ENCODE data around the gene GRID2.

GRID2 gene

GRCh38 chr4:92516450-92516849 lies 212.7 kb downstream of the GRID2 start:
- Histone ChIP-seq H3K9ac (ENCODE audit: low read length) (no peak overlapping the region), H3K4me1 (ENCODE audit: control insufficient read depth, insufficient read depth, low read length) (no peaks in the 10 kb centered on the region), H3K27me3 (ENCODE audit: control insufficient read depth, insufficient read depth, low read length) (no peaks in the 10 kb centered on the region), H3K36me3 (ENCODE audit: control insufficient read depth, insufficient read depth, low read length) (no peaks in the 10 kb centered on the region), H3K27ac (ENCODE audit: low read depth, low read length) (no peak overlapping the region), H3K4me3 (ENCODE audit: low read length) (no peak overlapping the region)

- no peaks in the 10 kb centered on the region for H3K4me1 ChIP-seq (ENCODE audit: control insufficient read depth, insufficient read depth, low read length)
- no peaks in the 10 kb centered on the region for H3K36me3 ChIP-seq (ENCODE audit: control insufficient read depth, insufficient read depth, low read length)
- no peaks in the 10 kb centered on the region for H3K27me3 ChIP-seq (ENCODE audit: control insufficient read depth, insufficient read depth, low read length)
- no peak overlapping the region for H3K4me3 ChIP-seq (ENCODE audit: low read length)
- no peak overlapping the region for H3K9ac ChIP-seq (ENCODE audit: low read length)
- no peak overlapping the region for H3K27ac ChIP-seq (ENCODE audit: low read depth, low read length)
Observed at GRCh38 chr4:92519727-92520126, 216.0 kb downstream of the GRID2 start.

DNA sequence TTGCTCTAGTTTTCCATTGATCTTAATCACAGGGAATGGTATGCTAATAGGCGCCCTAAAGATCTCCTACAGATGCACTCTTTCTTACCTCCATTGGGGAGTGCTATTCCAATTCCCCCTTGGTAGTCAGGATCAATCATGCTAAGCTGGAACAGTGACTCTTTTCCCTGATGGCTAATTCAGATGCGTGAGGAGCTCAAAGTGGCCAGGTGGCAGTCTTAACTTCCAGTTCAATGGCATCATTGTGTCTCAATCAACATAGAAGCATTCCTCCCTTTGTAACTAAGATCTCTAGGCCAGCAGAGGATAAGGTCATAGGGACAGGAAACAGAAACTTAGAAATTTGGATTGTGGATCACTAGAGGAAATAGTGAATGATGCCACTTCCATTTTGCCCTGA lies 216.8 kb downstream of the GRID2 start:
- Histone ChIP-seq H3K4me3 (ENCODE audit: low read length) (no peak overlapping the region), H3K36me3 (ENCODE audit: control insufficient read depth, insufficient read depth, low read length) (no peaks in the 10 kb centered on the region), H3K4me1 (ENCODE audit: control insufficient read depth, insufficient read depth, low read length) (no peaks in the 10 kb centered on the region), H3K27me3 (ENCODE audit: control insufficient read depth, insufficient read depth, low read length) (no peaks in the 10 kb centered on the region), H3K27ac (ENCODE audit: low read depth, low read length) (no peak overlapping the region), H3K9ac (ENCODE audit: low read length) (no peak overlapping the region)

- Histone ChIP-seq H3K27me3 (ENCODE audit: control insufficient read depth, insufficient read depth, low read length) (no peaks in the 10 kb centered on the region), H3K27ac (ENCODE audit: low read depth, low read length) (no peak overlapping the region), H3K4me1 (ENCODE audit: control insufficient read depth, insufficient read depth, low read length) (no peaks in the 10 kb centered on the region), H3K36me3 (ENCODE audit: control insufficient read depth, insufficient read depth, low read length) (no peaks in the 10 kb centered on the region), H3K9ac (ENCODE audit: low read length) (no peak overlapping the region), H3K4me3 (ENCODE audit: low read length) (no peak overlapping the region)
Observed at GRCh38 chr4:92521941-92522340, 218.2 kb downstream of the GRID2 start.

DNA sequence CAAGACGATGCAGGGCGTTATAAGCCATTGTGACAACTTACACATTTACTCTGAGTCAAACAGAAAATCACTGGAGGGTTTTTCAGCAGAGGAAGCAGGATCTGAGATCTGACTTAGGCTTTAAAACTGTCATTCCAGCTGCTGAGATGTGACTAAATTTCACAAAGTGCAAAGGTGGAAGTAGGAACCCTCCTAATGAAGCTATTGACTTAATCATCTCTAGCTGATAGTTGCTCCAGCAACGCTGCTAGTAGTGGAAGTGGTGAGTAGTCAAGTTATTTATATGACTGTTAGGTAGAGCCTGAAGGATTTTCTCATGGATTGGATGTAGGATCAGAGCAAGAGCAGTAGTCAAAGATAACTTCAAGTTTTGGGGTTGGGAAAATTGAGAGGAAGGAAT lies 218.6 kb downstream of the GRID2 start:
- no peaks in the 10 kb centered on the region for H3K36me3 ChIP-seq (ENCODE audit: control insufficient read depth, insufficient read depth, low read length)
- no peaks in the 10 kb centered on the region for H3K4me1 ChIP-seq (ENCODE audit: control insufficient read depth, insufficient read depth, low read length)
- H3K27ac ChIP-seq (ENCODE audit: low read depth, low read length) = no peak overlapping the region
- H3K27me3 ChIP-seq (ENCODE audit: control insufficient read depth, insufficient read depth, low read length) = no peaks in the 10 kb centered on the region
- H3K9ac ChIP-seq (ENCODE audit: low read length) = no peak overlapping the region
- no peak overlapping the region for H3K4me3 ChIP-seq (ENCODE audit: low read length)

- Histone ChIP-seq H3K4me1 (ENCODE audit: control insufficient read depth, insufficient read depth, low read length) (no peaks in the 10 kb centered on the region), H3K4me3 (ENCODE audit: low read length) (no peak overlapping the region), H3K9ac (ENCODE audit: low read length) (no peak overlapping the region), H3K36me3 (ENCODE audit: control insufficient read depth, insufficient read depth, low read length) (no peaks in the 10 kb centered on the region), H3K27me3 (ENCODE audit: control insufficient read depth, insufficient read depth, low read length) (no peaks in the 10 kb centered on the region), H3K27ac (ENCODE audit: low read depth, low read length) (no peak overlapping the region)
Observed at GRCh38 chr4:92524131-92524530, 220.4 kb downstream of the GRID2 start.

- no peak overlapping the region for H3K4me3 ChIP-seq (ENCODE audit: low read length)
- no peaks in the 10 kb centered on the region for H3K27me3 ChIP-seq (ENCODE audit: control insufficient read depth, insufficient read depth, low read length)
- no peak overlapping the region for H3K27ac ChIP-seq (ENCODE audit: low read depth, low read length)
- H3K36me3 ChIP-seq (ENCODE audit: control insufficient read depth, insufficient read depth, low read length) = no peaks in the 10 kb centered on the region
- no peak overlapping the region for H3K9ac ChIP-seq (ENCODE audit: low read length)
- H3K4me1 ChIP-seq (ENCODE audit: control insufficient read depth, insufficient read depth, low read length) = no peaks in the 10 kb centered on the region
Observed at GRCh38 chr4:92528541-92528940, 224.8 kb downstream of the GRID2 start.

GRCh38 chr4:92529510-92529909 lies 225.7 kb downstream of the GRID2 start:
- Histone ChIP-seq H3K36me3 (ENCODE audit: control insufficient read depth, insufficient read depth, low read length) (no peaks in the 10 kb centered on the region), H3K27me3 (ENCODE audit: control insufficient read depth, insufficient read depth, low read length) (no peaks in the 10 kb centered on the region), H3K4me3 (ENCODE audit: low read length) (no peak overlapping the region), H3K27ac (ENCODE audit: low read depth, low read length) (no peak overlapping the region), H3K9ac (ENCODE audit: low read length) (no peak overlapping the region), H3K4me1 (ENCODE audit: control insufficient read depth, insufficient read depth, low read length) (no peaks in the 10 kb centered on the region)

DNA sequence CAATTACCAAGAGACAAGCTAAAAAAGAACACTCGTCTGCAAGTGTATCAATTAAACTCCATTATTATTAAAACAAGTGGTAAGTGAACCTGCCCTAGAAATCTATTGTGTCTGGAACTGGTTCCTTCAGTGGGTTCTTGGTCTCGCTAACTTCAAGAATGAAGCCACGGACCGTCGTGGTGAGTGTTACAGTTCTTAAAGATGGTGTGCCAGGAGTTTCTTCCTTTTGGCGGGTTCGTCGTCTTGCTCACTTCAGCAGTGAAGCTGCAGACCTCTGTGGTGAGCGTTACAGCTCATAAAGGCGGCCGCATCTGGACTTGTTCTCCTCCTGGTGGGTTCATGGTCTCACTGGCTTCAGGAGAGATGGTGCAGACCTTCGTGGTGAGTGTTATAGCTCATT lies 231.8 kb downstream of the GRID2 start:
- H3K36me3 ChIP-seq (ENCODE audit: control insufficient read depth, insufficient read depth, low read length) = no peaks in the 10 kb centered on the region
- H3K27me3 ChIP-seq (ENCODE audit: control insufficient read depth, insufficient read depth, low read length) = no peaks in the 10 kb centered on the region
- no peaks in the 10 kb centered on the region for H3K4me1 ChIP-seq (ENCODE audit: control insufficient read depth, insufficient read depth, low read length)
- no peak overlapping the region for H3K27ac ChIP-seq (ENCODE audit: low read depth, low read length)
- no peak overlapping the region for H3K4me3 ChIP-seq (ENCODE audit: low read length)
- H3K9ac ChIP-seq (ENCODE audit: low read length) = no peak overlapping the region

- H3K9ac ChIP-seq (ENCODE audit: low read length) = no peak overlapping the region
- H3K4me1 ChIP-seq (ENCODE audit: control insufficient read depth, insufficient read depth, low read length) = no peaks in the 10 kb centered on the region
- H3K4me3 ChIP-seq (ENCODE audit: low read length) = no peak overlapping the region
- no peak overlapping the region for H3K27ac ChIP-seq (ENCODE audit: low read depth, low read length)
- H3K36me3 ChIP-seq (ENCODE audit: control insufficient read depth, insufficient read depth, low read length) = no peaks in the 10 kb centered on the region
- H3K27me3 ChIP-seq (ENCODE audit: control insufficient read depth, insufficient read depth, low read length) = no peaks in the 10 kb centered on the region
Observed at GRCh38 chr4:92551616-92552015, 247.8 kb downstream of the GRID2 start.

DNA sequence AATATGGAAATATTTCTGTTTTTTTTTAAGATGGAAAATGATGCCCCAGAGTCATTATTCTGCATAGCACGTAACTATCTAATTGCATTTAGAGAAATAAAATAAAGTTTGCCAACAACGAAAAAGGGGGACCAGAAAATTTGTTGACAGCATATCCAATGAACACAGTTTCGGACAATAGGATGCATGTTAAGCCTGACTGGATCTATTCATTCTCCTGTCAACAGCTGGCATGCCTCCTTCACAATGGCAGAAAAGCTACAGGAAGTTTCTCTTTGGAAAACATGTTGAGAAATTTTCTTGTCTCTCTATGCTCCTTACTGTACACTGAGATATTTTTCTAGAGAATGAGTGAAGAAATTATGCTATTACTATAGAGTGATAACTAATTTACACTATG lies 262.5 kb downstream of the GRID2 start:
- Histone ChIP-seq H3K9ac (ENCODE audit: low read length) (no peak overlapping the region), H3K4me1 (ENCODE audit: control insufficient read depth, insufficient read depth, low read length) (no peaks in the 10 kb centered on the region), H3K36me3 (ENCODE audit: control insufficient read depth, insufficient read depth, low read length) (no peaks in the 10 kb centered on the region), H3K27ac (ENCODE audit: low read depth, low read length) (no peak overlapping the region), H3K4me3 (ENCODE audit: low read length) (no peak overlapping the region), H3K27me3 (ENCODE audit: control insufficient read depth, insufficient read depth, low read length) (no peaks in the 10 kb centered on the region)

GRCh38 chr4:92580816-92581215 lies 277.1 kb downstream of the GRID2 start:
- Histone ChIP-seq H3K9ac (ENCODE audit: low read length) (no peak overlapping the region), H3K36me3 (ENCODE audit: control insufficient read depth, insufficient read depth, low read length) (no peaks in the 10 kb centered on the region), H3K27me3 (ENCODE audit: control insufficient read depth, insufficient read depth, low read length) (no peaks in the 10 kb centered on the region), H3K4me1 (ENCODE audit: control insufficient read depth, insufficient read depth, low read length) (no peaks in the 10 kb centered on the region), H3K4me3 (ENCODE audit: low read length) (no peak overlapping the region), H3K27ac (ENCODE audit: low read depth, low read length) (no peak overlapping the region)

GRCh38 chr4:92599044-92599443 lies 295.3 kb downstream of the GRID2 start:
- Histone ChIP-seq H3K27ac (ENCODE audit: low read depth, low read length) (no peak overlapping the region), H3K4me3 (ENCODE audit: low read length) (no peak overlapping the region), H3K27me3 (ENCODE audit: control insufficient read depth, insufficient read depth, low read length) (no peaks in the 10 kb centered on the region), H3K4me1 (ENCODE audit: control insufficient read depth, insufficient read depth, low read length) (no peaks in the 10 kb centered on the region), H3K36me3 (ENCODE audit: control insufficient read depth, insufficient read depth, low read length) (no peaks in the 10 kb centered on the region), H3K9ac (ENCODE audit: low read length) (no peak overlapping the region)

- Histone ChIP-seq H3K27ac (ENCODE audit: low read depth, low read length) (no peak overlapping the region), H3K36me3 (ENCODE audit: control insufficient read depth, insufficient read depth, low read length) (no peaks in the 10 kb centered on the region), H3K4me1 (ENCODE audit: control insufficient read depth, insufficient read depth, low read length) (no peaks in the 10 kb centered on the region), H3K4me3 (ENCODE audit: low read length) (no peak overlapping the region), H3K27me3 (ENCODE audit: control insufficient read depth, insufficient read depth, low read length) (no peaks in the 10 kb centered on the region), H3K9ac (ENCODE audit: low read length) (no peak overlapping the region)
Observed at GRCh38 chr4:92600638-92601037, 296.9 kb downstream of the GRID2 start.
